ENCODE measurements around the gene BARD1.

- no peak for TF ChIP-seq POLR2A (IDR thresholded peaks at IDR 0.05)
- no peak for TF ChIP-seq POLR2AphosphoS5 (IDR thresholded peaks at IDR 0.05)
- no peak for TF ChIP-seq CTCF (IDR thresholded peaks at IDR 0.05 in 8 of 11, conservative IDR thresholded peaks at IDR 0.05 in 3 of 11)
Observed at GRCh38 chr2:214807653-214808052, 1.8 kb downstream of the BARD1 start.
